ENCODE results near the gene TUBGCP5. TPM values are rescaled to one million over a fixed set of nuclear protein-coding genes. Genes with fewer than 3 reads are reported as not detected.

Gene TUBGCP5
- polyA plus RNA-seq, 1 donor from 2014 or later, result 23.3 TPM

DNA sequence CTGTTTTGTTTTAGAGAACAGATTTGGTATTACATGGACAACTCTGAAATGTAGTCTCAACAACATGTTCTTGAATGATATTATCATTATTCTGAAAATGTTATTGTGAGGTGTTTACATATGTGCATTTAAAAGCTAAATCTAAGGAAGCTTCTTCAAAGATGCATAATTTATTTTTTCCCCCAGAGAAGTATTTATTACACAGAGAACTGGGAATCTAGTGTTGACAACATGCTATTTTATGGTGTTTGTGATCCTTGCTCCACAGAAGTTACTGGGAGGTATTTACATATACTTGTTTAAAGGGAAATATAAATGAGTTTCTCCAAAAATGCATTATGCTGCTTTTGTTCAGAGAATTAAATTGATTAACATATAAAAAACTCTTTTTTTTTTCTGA is 18.3 kb upstream of the TUBGCP5 start:
- Histone ChIP-seq H3K27ac (ENCODE audit: low read length) (no peak overlapping the region), H3K9ac (ENCODE audit: low read length) (no peak overlapping the region), H3K9me3 (ENCODE audit: low read length) (no peaks in the 10 kb centered on the region), H3F3A (ENCODE audit: insufficient read depth, low read length, poor library complexity, severe bottlenecking) (no peaks in the 10 kb centered on the region), H3K9me2 (ENCODE audit: insufficient read depth, low read length) (no peaks in the 10 kb centered on the region), H3K79me2 (replicated peaks; ENCODE audit: insufficient read depth, low read length) (no peaks in the 10 kb centered on the region), H3K4me3 (ENCODE audit: low read length) (no peak overlapping the region), H2AFZ (ENCODE audit: low read depth, low read length) (no peak overlapping the region), H3K27me3 (ENCODE audit: insufficient read depth, low read depth, low read length) (no peaks in the 10 kb centered on the region), H3K4me2 (ENCODE audit: low read length) (no peak overlapping the region), H3K36me3 (ENCODE audit: insufficient read depth, low read length) (no peaks in the 10 kb centered on the region), H4K20me1 (ENCODE audit: insufficient read depth) (no peaks in the 10 kb centered on the region)
- TF ChIP-seq, protein P1, sequence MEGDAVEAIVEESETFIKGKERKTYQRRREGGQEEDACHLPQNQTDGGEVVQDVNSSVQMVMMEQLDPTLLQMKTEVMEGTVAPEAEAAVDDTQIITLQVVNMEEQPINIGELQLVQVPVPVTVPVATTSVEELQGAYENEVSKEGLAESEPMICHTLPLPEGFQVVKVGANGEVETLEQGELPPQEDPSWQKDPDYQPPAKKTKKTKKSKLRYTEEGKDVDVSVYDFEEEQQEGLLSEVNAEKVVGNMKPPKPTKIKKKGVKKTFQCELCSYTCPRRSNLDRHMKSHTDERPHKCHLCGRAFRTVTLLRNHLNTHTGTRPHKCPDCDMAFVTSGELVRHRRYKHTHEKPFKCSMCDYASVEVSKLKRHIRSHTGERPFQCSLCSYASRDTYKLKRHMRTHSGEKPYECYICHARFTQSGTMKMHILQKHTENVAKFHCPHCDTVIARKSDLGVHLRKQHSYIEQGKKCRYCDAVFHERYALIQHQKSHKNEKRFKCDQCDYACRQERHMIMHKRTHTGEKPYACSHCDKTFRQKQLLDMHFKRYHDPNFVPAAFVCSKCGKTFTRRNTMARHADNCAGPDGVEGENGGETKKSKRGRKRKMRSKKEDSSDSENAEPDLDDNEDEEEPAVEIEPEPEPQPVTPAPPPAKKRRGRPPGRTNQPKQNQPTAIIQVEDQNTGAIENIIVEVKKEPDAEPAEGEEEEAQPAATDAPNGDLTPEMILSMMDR (IDR thresholded peaks at IDR 0.05; ENCODE audit: poor library complexity, severe bottlenecking), result no peak

DNA sequence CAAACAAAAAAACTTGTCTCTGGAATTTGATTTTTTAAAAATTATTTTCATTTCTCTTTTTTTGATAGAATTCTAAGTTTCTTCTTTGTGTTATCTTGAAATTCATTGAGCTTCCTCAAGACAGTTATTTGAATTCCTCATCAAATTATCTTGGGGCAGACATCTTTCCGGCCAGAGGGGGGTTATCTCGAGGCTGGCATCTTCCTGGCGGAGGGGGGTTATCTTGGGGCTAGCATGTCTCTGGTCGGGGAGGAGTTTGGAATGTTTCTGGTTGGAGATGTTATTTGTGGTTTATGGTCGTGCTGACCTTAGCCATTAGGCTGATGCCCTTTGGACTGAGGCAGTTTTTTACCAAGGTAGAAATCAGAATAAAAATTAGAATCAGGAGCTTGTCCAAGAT is 15.9 kb upstream of the TUBGCP5 start:
- no peaks in the 10 kb centered on the region for H3K36me3 ChIP-seq (ENCODE audit: insufficient read depth, low read length)
- H3K9me2 ChIP-seq (ENCODE audit: insufficient read depth, low read length), result no peaks in the 10 kb centered on the region
- no peaks in the 10 kb centered on the region for H3K27me3 ChIP-seq (ENCODE audit: insufficient read depth, low read depth, low read length)
- H3K4me2 ChIP-seq (ENCODE audit: low read length), result no peak overlapping the region
- no peak overlapping the region for H3K27ac ChIP-seq (ENCODE audit: low read length)
- H3F3A ChIP-seq (ENCODE audit: insufficient read depth, low read length, poor library complexity, severe bottlenecking), result no peaks in the 10 kb centered on the region
- TF ChIP-seq EP300 (conservative IDR thresholded peaks at IDR 0.05; ENCODE audit: poor library complexity, severe bottlenecking) (no peak), POLR2AphosphoS5 (IDR thresholded peaks at IDR 0.05) (no peak), TAF1 (IDR thresholded peaks at IDR 0.05; ENCODE audit: low read depth) (no peak)
- no peak overlapping the region for H2AFZ ChIP-seq (ENCODE audit: low read depth, low read length)
- H3K4me3 ChIP-seq (ENCODE audit: low read length), result no peak overlapping the region
- H3K9me3 ChIP-seq (ENCODE audit: low read length), result no peaks in the 10 kb centered on the region
- H3K79me2 ChIP-seq (replicated peaks; ENCODE audit: insufficient read depth, low read length), result no peaks in the 10 kb centered on the region
- H3K9ac ChIP-seq (ENCODE audit: low read length), result no peak overlapping the region
- H4K20me1 ChIP-seq (ENCODE audit: insufficient read depth), result no peaks in the 10 kb centered on the region

DNA sequence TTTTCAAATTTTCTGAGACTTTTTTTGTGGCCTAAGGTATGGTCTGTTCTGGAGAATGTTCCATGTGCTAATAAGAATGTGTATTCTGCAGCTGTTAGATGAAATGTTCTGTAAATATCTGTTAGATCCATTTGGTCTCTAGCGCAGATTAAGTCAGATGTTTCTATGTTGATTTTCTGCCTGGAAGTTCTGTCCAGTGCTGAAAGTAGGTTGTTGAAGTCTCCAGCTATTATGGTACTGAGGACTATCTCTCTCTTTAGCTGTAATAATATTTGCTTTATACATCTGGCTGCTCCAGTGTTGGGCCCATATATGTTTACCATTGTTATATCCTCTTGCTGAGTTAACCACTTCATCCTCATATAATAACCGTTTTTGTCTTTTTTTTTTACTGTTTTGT is 13.2 kb upstream of the TUBGCP5 start:
- no peaks in the 10 kb centered on the region for H3K9me2 ChIP-seq (ENCODE audit: insufficient read depth, low read length)
- no peak for TF ChIP-seq SMC3 (conservative IDR thresholded peaks at IDR 0.05; ENCODE audit: poor library complexity)
- TF ChIP-seq EZH2 (IDR thresholded peaks at IDR 0.05; ENCODE audit: borderline replicate concordance, insufficient read depth, low read length, poor library complexity, severe bottlenecking), result no peak
- TF ChIP-seq, protein P1 (IDR thresholded peaks at IDR 0.05; ENCODE audit: poor library complexity, severe bottlenecking), result no peak
- TF ChIP-seq TAF1 (IDR thresholded peaks at IDR 0.05; ENCODE audit: low read depth), result no peak
- TF ChIP-seq RAD21 (conservative IDR thresholded peaks at IDR 0.05), result no peak
- TF ChIP-seq, protein P2, sequence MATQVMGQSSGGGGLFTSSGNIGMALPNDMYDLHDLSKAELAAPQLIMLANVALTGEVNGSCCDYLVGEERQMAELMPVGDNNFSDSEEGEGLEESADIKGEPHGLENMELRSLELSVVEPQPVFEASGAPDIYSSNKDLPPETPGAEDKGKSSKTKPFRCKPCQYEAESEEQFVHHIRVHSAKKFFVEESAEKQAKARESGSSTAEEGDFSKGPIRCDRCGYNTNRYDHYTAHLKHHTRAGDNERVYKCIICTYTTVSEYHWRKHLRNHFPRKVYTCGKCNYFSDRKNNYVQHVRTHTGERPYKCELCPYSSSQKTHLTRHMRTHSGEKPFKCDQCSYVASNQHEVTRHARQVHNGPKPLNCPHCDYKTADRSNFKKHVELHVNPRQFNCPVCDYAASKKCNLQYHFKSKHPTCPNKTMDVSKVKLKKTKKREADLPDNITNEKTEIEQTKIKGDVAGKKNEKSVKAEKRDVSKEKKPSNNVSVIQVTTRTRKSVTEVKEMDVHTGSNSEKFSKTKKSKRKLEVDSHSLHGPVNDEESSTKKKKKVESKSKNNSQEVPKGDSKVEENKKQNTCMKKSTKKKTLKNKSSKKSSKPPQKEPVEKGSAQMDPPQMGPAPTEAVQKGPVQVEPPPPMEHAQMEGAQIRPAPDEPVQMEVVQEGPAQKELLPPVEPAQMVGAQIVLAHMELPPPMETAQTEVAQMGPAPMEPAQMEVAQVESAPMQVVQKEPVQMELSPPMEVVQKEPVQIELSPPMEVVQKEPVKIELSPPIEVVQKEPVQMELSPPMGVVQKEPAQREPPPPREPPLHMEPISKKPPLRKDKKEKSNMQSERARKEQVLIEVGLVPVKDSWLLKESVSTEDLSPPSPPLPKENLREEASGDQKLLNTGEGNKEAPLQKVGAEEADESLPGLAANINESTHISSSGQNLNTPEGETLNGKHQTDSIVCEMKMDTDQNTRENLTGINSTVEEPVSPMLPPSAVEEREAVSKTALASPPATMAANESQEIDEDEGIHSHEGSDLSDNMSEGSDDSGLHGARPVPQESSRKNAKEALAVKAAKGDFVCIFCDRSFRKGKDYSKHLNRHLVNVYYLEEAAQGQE (IDR thresholded peaks at IDR 0.05; ENCODE audit: borderline replicate concordance), result no peak
- TF ChIP-seq POLR2AphosphoS5 (IDR thresholded peaks at IDR 0.05), result no peak
- no peak for TF ChIP-seq EP300 (conservative IDR thresholded peaks at IDR 0.05; ENCODE audit: poor library complexity, severe bottlenecking)
- TF ChIP-seq MXI1 (conservative IDR thresholded peaks at IDR 0.05; ENCODE audit: poor library complexity, severe bottlenecking), result no peak
- H3K27me3 ChIP-seq (ENCODE audit: insufficient read depth, low read depth, low read length), result no peaks in the 10 kb centered on the region
- H3F3A ChIP-seq (ENCODE audit: insufficient read depth, low read length, poor library complexity, severe bottlenecking), result no peaks in the 10 kb centered on the region
- no peak overlapping the region for H3K9ac ChIP-seq (ENCODE audit: low read length)
- no peak overlapping the region for H3K4me2 ChIP-seq (ENCODE audit: low read length)
- H3K79me2 ChIP-seq (replicated peaks; ENCODE audit: insufficient read depth, low read length), result no peaks in the 10 kb centered on the region
- no peak overlapping the region for H2AFZ ChIP-seq (ENCODE audit: low read depth, low read length)
- no peak overlapping the region for H3K27ac ChIP-seq (ENCODE audit: low read length)
- no peak overlapping the region for H3K4me3 ChIP-seq (ENCODE audit: low read length)
- H3K9me3 ChIP-seq (ENCODE audit: low read length), result no peaks in the 10 kb centered on the region
- H3K36me3 ChIP-seq (ENCODE audit: insufficient read depth, low read length), result no peaks in the 10 kb centered on the region
- no peaks in the 10 kb centered on the region for H4K20me1 ChIP-seq (ENCODE audit: insufficient read depth)
